Peyer's patch (tissue), 4 donors: ENCODE measurements around the gene ANAPC13. TPM values are rescaled to one million over a fixed set of nuclear protein-coding genes. Genes with fewer than 3 reads are reported as not detected.

Experiments
- DNase-seq, 3 donors: peaks; one replicate each; pipeline ENCODE4 v3.0.0-alpha.2; 2017 to 2019
- H3K27ac ChIP-seq, 4 donors: fragments of 200-600 bp; sonication (generic); one replicate each; pipeline ENCODE4 v1.5.1; 2016 to 2019
- H3K27me3 ChIP-seq, 2 donors: fragments of 200-600 bp; sonication (generic); one replicate each; pipeline ENCODE4 v1.5.1; 2019
- H3K36me3 ChIP-seq, 3 donors: fragments of 200-600 bp; sonication (generic); one replicate each; pipeline ENCODE4 v1.5.1; 2016 to 2019
- H3K4me1 ChIP-seq, 4 donors: fragments of 200-600 bp; sonication (generic); one replicate each; pipeline ENCODE4 v1.5.1; 2016 to 2019
- H3K4me3 ChIP-seq, 4 donors: fragments of 200-600 bp; sonication (generic); 1 replicate in 3 of 4; 2 replicates in 1 of 4; pipeline ENCODE4 v1.5.1; 2016 to 2019; ENCODE audit warnings: mild to moderate bottlenecking in 1 of 4
- H3K9me3 ChIP-seq, 4 donors: fragments of 200-600 bp; sonication (generic); one replicate each; pipeline ENCODE4 v1.5.1; 2016 to 2019; ENCODE audit warnings: mild to moderate bottlenecking in 1 of 4
- CTCF ChIP-seq, 6 experiments: fragments of 450-650 bp in 4 of 6; fragments of 200-600 bp in 2 of 6; sonication (generic) in 1 of 6; IDR thresholded peaks; one replicate each; pipeline ENCODE4 v1.5.1; 2017 to 2019; ENCODE audit warnings: antibody characterized with exemption in 6 of 6, mild to moderate bottlenecking in 3 of 6, moderate library complexity in 1 of 6
- POLR2A ChIP-seq, 2 donors: fragments of 450-650 bp; IDR thresholded peaks; one replicate each; pipeline ENCODE4 v1.5.1; 2017; ENCODE audit warnings: antibody characterized with exemption in 2 of 2, mild to moderate bottlenecking in 2 of 2, moderate library complexity in 2 of 2
- total RNA-seq, 4 donors: library from RNA; depleted of rRNA; stranded (reverse); fragments of >200 nt; gene quantifications; one replicate each; pipeline ENCODE4 v1.1.0, GENCODE V29; 2016

Gene ANAPC13
- total RNA-seq, 4 donors from 2014 or later, result 24.5 to 50.3 (median 39.9) TPM

DNA sequence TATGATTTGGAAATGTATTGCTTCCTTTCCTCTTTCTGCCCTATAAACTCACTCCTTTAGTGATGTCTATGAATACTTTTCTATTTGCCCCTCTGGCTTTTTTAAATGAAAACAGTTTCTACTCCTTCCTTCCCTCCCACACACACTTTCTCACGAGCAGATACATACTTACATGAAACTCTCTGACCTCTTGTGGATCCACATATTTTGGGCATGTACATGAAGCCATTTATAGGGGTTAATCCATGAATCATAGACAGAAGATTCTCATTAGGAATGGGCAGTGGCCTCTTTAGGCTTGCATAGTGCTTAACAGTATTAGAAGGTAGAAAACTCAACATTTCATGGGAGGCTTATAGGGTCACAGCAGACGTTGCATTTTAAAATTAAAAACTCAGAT, 24.8 kb downstream of the ANAPC13 start:
- TF ChIP-seq CTCF (IDR thresholded peaks at IDR 0.05), result no peak
- TF ChIP-seq POLR2A (IDR thresholded peaks at IDR 0.05), result no peak
- Histone ChIP-seq H3K27ac (peak overlapping the region in 1 of 4 donors; percentile 82), H3K4me3 (no peak overlapping the region), H3K36me3 (no peaks in the 10 kb centered on the region), H3K4me1 (peaks cover 0 to 9% (median 0%) of the 10 kb centered on the region in 4 donors), H3K9me3 (no peaks in the 10 kb centered on the region), H3K27me3 (no peaks in the 10 kb centered on the region)
- DNase-seq, result no peak

GRCh38 chr3:134459562-134459961, 26.2 kb downstream of the ANAPC13 start:
- no peak overlapping the region for H3K4me3 ChIP-seq
- H3K4me1 ChIP-seq, result peaks cover 0 to 4% (median 0%) of the 10 kb centered on the region in 4 donors
- no peaks in the 10 kb centered on the region for H3K36me3 ChIP-seq
- H3K27me3 ChIP-seq, result no peaks in the 10 kb centered on the region
- TF ChIP-seq POLR2A (IDR thresholded peaks at IDR 0.05) (no peak), CTCF (IDR thresholded peaks at IDR 0.05) (no peak)
- no peak for DNase-seq
- peak overlapping the region in 1 of 4 donors; percentile 1 for H3K27ac ChIP-seq
- no peaks in the 10 kb centered on the region for H3K9me3 ChIP-seq

GRCh38 chr3:134458406-134458945, 27.3 kb downstream of the ANAPC13 start:
- no peak for DNase-seq
- Histone ChIP-seq H3K4me1 (no peaks in the 10 kb centered on the region), H3K9me3 (no peaks in the 10 kb centered on the region), H3K27ac (no peak overlapping the region), H3K4me3 (no peak overlapping the region), H3K27me3 (no peaks in the 10 kb centered on the region), H3K36me3 (no peaks in the 10 kb centered on the region)
- TF ChIP-seq POLR2A (IDR thresholded peaks at IDR 0.05) (no peak), CTCF (IDR thresholded peaks at IDR 0.05) (no peak)

DNA sequence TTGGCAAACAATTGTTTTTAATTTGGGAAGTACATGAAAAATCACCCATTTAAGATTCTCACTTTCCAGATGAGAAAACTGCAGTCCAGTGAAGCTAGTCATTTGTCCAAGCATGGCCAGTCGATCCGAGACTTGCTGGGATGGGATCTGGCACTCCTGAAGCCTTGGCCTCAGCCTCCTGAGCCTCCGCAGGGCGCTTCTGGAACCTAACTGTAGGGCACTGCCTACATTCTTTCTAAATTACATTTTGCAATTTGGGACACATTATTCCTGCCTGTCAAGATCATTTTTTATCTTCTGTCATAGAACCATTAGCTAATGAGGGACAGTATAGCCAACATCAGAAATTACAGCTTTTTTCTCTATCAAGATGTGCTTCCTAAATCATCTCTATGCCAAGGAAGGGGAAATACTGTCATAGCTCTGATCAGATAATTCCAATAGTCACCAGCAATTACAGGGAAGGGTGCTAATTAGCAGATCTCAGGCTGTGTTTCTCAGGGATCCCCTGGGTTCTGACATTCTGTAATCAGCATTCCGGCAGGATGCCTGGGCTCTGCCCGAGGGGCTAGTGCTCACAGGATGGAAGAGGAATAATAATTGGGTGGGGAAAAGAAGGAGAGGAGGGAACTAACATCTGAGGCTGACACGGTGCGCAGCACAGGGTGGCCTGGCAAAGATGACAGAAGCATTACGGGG, 28.3 kb downstream of the ANAPC13 start:
- no peak for DNase-seq
- Histone ChIP-seq H3K27me3 (no peaks in the 10 kb centered on the region), H3K9me3 (no peaks in the 10 kb centered on the region), H3K36me3 (no peaks in the 10 kb centered on the region), H3K27ac (no peak overlapping the region), H3K4me3 (no peak overlapping the region), H3K4me1 (no peaks in the 10 kb centered on the region)
- TF ChIP-seq POLR2A (IDR thresholded peaks at IDR 0.05), result no peak
- no peak for TF ChIP-seq CTCF (IDR thresholded peaks at IDR 0.05)

- H3K9me3 ChIP-seq, result no peaks in the 10 kb centered on the region
- DNase-seq, result no peak
- H3K4me1 ChIP-seq, result no peaks in the 10 kb centered on the region
- H3K27ac ChIP-seq, result no peak overlapping the region
- H3K4me3 ChIP-seq, result no peak overlapping the region
- no peaks in the 10 kb centered on the region for H3K36me3 ChIP-seq
- TF ChIP-seq POLR2A (IDR thresholded peaks at IDR 0.05), result no peak
- TF ChIP-seq CTCF (IDR thresholded peaks at IDR 0.05), result no peak
- no peaks in the 10 kb centered on the region for H3K27me3 ChIP-seq
These were observed 32.2 kb downstream of the ANAPC13 start for GRCh38 chr3:134453631-134454030.
